B cell (primary cell): ENCODE results near the gene ZNF423. TPM values are rescaled to one million over a fixed set of nuclear protein-coding genes. Genes with fewer than 3 reads are reported as not detected.

Source experiments
- ATAC-seq: fragments of 200-7000 bp; cut with Tn5 transposase; one replicate; pipeline ENCODE4 v1.10.0; 2021; ENCODE audit warnings: low read depth, mild to moderate bottlenecking, moderate number of reproducible peaks, moderate library complexity
- CTCF ChIA-PET: fragments of 350-600 bp; sonication (Branson Sonifier 250); formaldehyde crosslinking; loops from one replicate; lab custom pipeline; 2021; ENCODE audit warnings: antibody characterized with exemption, inconsistent platforms; lab: Charles Lee
- POLR2A ChIA-PET: fragments of 350-600 bp; sonication (Branson Sonifier 250); formaldehyde crosslinking; loops from one replicate; lab custom pipeline; 2021; ENCODE audit warnings: antibody characterized with exemption; lab: Charles Lee
- DNase-seq: peaks from one replicate; pipeline ENCODE4 v3.0.0; 2013
- H2AFZ ChIP-seq: 2 replicates; pipeline ENCODE4 v1.6.1; 2012; ENCODE audit warnings: mild to moderate bottlenecking, low read depth, low read length; ENCODE audit not compliant: insufficient read depth, poor library complexity, severe bottlenecking
- H3K27ac ChIP-seq, 2 donors: 1 replicate in 1 of 2; 2 replicates in 1 of 2; pipeline ENCODE4 v1.5.1; 2012 to 2013; ENCODE audit warnings: low read length in 2 of 2, mild to moderate bottlenecking in 2 of 2, moderate library complexity in 1 of 2
- H3K27me3 ChIP-seq, 4 experiments: fragments of 200-600 bp in 1 of 4; sonication (generic) in 1 of 4; replicated peaks in 1 of 4; 1 replicate in 2 of 4; 2 replicates in 2 of 4; pipeline versions ENCODE4 v1.6.1 to v1.7.0; 2013 to 2016; ENCODE audit warnings: low read length in 3 of 4, mild to moderate bottlenecking in 2 of 4, mixed read lengths in 1 of 4, moderate library complexity in 1 of 4; ENCODE audit not compliant: insufficient read depth in 4 of 4, control insufficient read depth in 3 of 4; ENCODE audit errors: control extremely low read depth in 1 of 4
- H3K36me3 ChIP-seq, 2 experiments: replicated peaks in 1 of 2; 1 replicate in 1 of 2; 2 replicates in 1 of 2; pipeline versions ENCODE4 v1.6.1 to v1.7.1; 2013; ENCODE audit warnings: low read length in 1 of 2; ENCODE audit not compliant: insufficient read depth in 2 of 2, control insufficient read depth in 1 of 2; ENCODE audit errors: control extremely low read depth in 1 of 2, extremely low read depth in 1 of 2
- H3K4me1 ChIP-seq, 2 donors: fragments of 200-600 bp in 1 of 2; sonication (generic) in 1 of 2; 1 replicate in 1 of 2; 2 replicates in 1 of 2; pipeline versions ENCODE4 v1.5.1 to v1.6.1; 2013 to 2017; ENCODE audit warnings: low read length in 2 of 2; ENCODE audit not compliant: control insufficient read depth in 2 of 2, insufficient read depth in 2 of 2
- H3K4me2 ChIP-seq: replicated peaks from 2 replicates; pipeline ENCODE3; 2012; ENCODE audit warnings: mild to moderate bottlenecking, low read depth, low read length; ENCODE audit not compliant: poor library complexity, severe bottlenecking
- H3K4me3 ChIP-seq, 5 experiments: fragments of 200-600 bp in 1 of 5; sonication (generic) in 1 of 5; 1 replicate in 3 of 5; 2 replicates in 2 of 5; pipeline versions ENCODE4 v1.5.1 to v1.7.0; 2011 to 2016; ENCODE audit warnings: low read length in 4 of 5, mild to moderate bottlenecking in 4 of 5, low read depth in 2 of 5, control low read depth in 1 of 5, moderate library complexity in 1 of 5; ENCODE audit not compliant: insufficient read depth in 1 of 5; ENCODE audit errors: control extremely low read depth in 1 of 5, extremely low read depth in 1 of 5
- H3K79me2 ChIP-seq: fragments of 200-600 bp; sonication (generic); one replicate; pipeline ENCODE4 v1.6.0; 2016; ENCODE audit warnings: low read length; ENCODE audit not compliant: control insufficient read depth, insufficient read depth
- H3K9ac ChIP-seq: fragments of 200-600 bp; sonication (generic); 2 replicates; pipeline ENCODE4 v1.6.1; 2017; ENCODE audit warnings: mild to moderate bottlenecking, low read length, moderate library complexity
- H3K9me3 ChIP-seq, 3 donors: one replicate each; pipeline versions ENCODE4 v1.6.1 to v1.7.1; 2013; ENCODE audit warnings: low read length in 2 of 3; ENCODE audit not compliant: control insufficient read depth in 2 of 3, insufficient read depth in 1 of 3; ENCODE audit errors: control extremely low read depth in 1 of 3
- H4K20me1 ChIP-seq: 2 replicates; pipeline ENCODE4 v1.6.0; 2012; ENCODE audit warnings: mild to moderate bottlenecking, low read length; ENCODE audit not compliant: insufficient read depth, control insufficient read depth, poor library complexity, severe bottlenecking
- H3K27ac Mint-ChIP-seq: one replicate; pipeline ENCODE4 v1.8.0; 2021; ENCODE audit warnings: mixed read lengths
- H3K27me3 Mint-ChIP-seq: one replicate; pipeline ENCODE4 v1.8.0; 2021; ENCODE audit warnings: mixed read lengths
- H3K4me1 Mint-ChIP-seq: one replicate; pipeline ENCODE4 v1.8.0; 2021; ENCODE audit warnings: mixed read lengths
- H3K4me3 Mint-ChIP-seq: one replicate; pipeline ENCODE4 v1.8.0; 2021; ENCODE audit warnings: mixed read lengths
- H3K9me3 Mint-ChIP-seq: one replicate; pipeline ENCODE4 v1.8.0; 2022; ENCODE audit warnings: mixed read lengths; ENCODE audit not compliant: insufficient read depth
- EZH2 ChIP-seq: IDR thresholded peaks from 2 replicates; pipeline ENCODE4 v1.6.1; 2012; ENCODE audit warnings: borderline replicate concordance, low read depth, mild to moderate bottlenecking, moderate library complexity, low read length; ENCODE audit not compliant: insufficient read depth, poor library complexity, severe bottlenecking
- whole genome bisulfite sequencing: methylation state at CpG from one replicate; pipeline ENCODE4 v1.1.5; 2013; ENCODE audit warnings: missing lambda C conversion rate; ENCODE audit not compliant: insufficient coverage; 5-methylcytosine and 5-hydroxymethylcytosine counted together
- intact Hi-C: fragments of 100-400 bp; cut with micrococcal nuclease; formaldehyde crosslinking; loops from one replicate; pipeline ENCODE4 v1.10.0; 2022
- polyA plus RNA-seq: library from polyadenylated mRNA; depleted of rRNA; stranded (reverse); fragments of >200 nt; gene quantifications from 2 replicates; pipeline ENCODE4 v1.2.3, GENCODE V29; 2012
- total RNA-seq, 2 donors: library from RNA; stranded (reverse); fragments of 120-200 nt in 1 of 2; gene quantifications; 1 replicate in 1 of 2; 2 replicates in 1 of 2; pipeline versions ENCODE4 v1.2.3 to v1.2.4, GENCODE V29; 2013 to 2022
- TF ChIP-seq, protein P1 (sequence below): fragments of 200-600 bp; IDR thresholded peaks from one replicate; pipeline ENCODE4 v1.8.0; 2022; ENCODE audit warnings: antibody characterized with exemption, mild to moderate bottlenecking

ZNF423 gene
- total and polyA plus RNA-seq, 2 donors (not counting 1 experiment from before 2014, with no cell fraction given): not detected

DNA sequence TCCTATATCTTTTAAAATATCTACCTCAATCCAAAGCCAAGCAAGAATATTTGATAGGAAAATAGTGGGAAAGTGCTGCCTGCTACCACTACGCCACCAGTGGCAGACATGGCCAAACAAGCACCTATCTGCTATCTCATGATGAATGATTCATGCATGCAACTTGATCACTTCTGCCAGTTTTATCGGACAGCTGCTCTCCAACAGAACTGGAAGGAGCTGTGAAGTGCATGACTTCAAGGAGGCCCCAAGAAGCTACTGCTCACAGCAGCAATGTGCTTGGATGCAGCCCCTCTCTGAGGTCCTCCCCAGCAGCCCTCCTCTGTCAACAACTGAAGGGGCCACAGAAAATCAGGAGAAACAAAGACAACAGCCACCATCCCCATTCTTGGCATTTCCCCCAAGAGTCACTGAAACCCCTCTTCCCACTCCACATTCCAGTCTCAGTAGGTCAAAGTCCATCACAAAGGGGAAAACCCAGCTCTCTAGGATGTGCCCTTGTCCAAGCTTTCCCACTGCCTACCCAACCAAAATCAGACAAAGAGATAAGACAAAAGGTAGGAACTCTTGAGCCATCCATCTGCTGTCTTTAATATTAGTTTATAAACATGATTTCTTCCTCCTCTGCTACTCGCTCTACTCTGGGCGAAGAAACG lies 267.1 kb downstream of the ZNF423 start:
- TF ChIP-seq, protein P1, sequence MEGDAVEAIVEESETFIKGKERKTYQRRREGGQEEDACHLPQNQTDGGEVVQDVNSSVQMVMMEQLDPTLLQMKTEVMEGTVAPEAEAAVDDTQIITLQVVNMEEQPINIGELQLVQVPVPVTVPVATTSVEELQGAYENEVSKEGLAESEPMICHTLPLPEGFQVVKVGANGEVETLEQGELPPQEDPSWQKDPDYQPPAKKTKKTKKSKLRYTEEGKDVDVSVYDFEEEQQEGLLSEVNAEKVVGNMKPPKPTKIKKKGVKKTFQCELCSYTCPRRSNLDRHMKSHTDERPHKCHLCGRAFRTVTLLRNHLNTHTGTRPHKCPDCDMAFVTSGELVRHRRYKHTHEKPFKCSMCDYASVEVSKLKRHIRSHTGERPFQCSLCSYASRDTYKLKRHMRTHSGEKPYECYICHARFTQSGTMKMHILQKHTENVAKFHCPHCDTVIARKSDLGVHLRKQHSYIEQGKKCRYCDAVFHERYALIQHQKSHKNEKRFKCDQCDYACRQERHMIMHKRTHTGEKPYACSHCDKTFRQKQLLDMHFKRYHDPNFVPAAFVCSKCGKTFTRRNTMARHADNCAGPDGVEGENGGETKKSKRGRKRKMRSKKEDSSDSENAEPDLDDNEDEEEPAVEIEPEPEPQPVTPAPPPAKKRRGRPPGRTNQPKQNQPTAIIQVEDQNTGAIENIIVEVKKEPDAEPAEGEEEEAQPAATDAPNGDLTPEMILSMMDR: no peak
- no peak for TF ChIP-seq EZH2
- CTCF ChIA-PET: interaction anchor here (0.8 to 1.5 kb wide), 2 partner anchors 9 to 180 kb away, joined by 3 to 4 read pairs; no protein-coding TSS in a partner anchor
- Histone ChIP-seq H3K9ac (no peak overlapping the region), H3K36me3 (no peaks in the 10 kb centered on the region), H3K27me3 (peaks cover 0 to 5% (median under 1%) of the 10 kb centered on the region in 4 experiments), H4K20me1 (no peaks in the 10 kb centered on the region), H3K4me3 (no peak overlapping the region), H3K27ac (no peak overlapping the region), H2AFZ (no peak overlapping the region), H3K4me2 (no peak overlapping the region), H3K4me1 (no peaks in the 10 kb centered on the region), H3K79me2 (no peaks in the 10 kb centered on the region), H3K9me3 (no peaks in the 10 kb centered on the region)
- POLR2A ChIA-PET: no interaction called here
- Mint-ChIP-seq H3K9me3 (no peaks in the 10 kb centered on the region), H3K27me3 (peaks cover 8% of the 10 kb centered on the region), H3K27ac (no peak overlapping the region), H3K4me1 (no peaks in the 10 kb centered on the region), H3K4me3 (no peak overlapping the region)
- intact Hi-C loops: no loop called here
- DNase-seq: no peak
- WGBS: 94% methylated on average over 2 of the region's 5 CpGs
- ATAC-seq: no peak

DNA sequence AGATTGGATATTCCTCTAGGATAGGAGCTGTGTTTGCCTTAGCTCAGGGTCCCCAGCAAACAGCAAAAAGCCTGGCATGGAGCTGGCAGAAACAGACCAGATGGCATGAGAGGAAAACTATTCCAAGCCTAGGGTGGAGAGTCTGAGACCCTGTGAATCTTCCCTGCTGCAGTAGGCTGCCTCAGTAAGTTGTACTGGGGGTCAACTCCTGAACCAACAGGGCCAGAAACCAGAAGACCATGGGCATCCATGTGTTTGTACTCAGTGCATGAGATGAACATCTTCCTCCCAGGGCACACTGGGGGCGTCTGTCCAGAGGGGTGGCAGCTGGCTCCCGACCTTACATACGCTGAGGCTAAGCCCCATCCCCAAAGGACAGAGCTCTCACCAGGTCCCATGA lies 267.9 kb downstream of the ZNF423 start:
- ChIA-PET POLR2A (no interaction called here), CTCF (interaction anchor here (0.8 to 1.5 kb wide), 2 partner anchors 8 to 180 kb away, joined by 3 to 4 read pairs; no protein-coding TSS in a partner anchor)
- no peak overlapping the region for H3K4me3 Mint-ChIP-seq
- H3K9me3 ChIP-seq: no peaks in the 10 kb centered on the region
- intact Hi-C loops: no loop called here
- no peaks in the 10 kb centered on the region for H3K4me1 Mint-ChIP-seq
- ATAC-seq (no peak), DNase-seq (no peak)
- peaks cover 7% of the 10 kb centered on the region for H3K27me3 Mint-ChIP-seq
- H2AFZ ChIP-seq: no peak overlapping the region
- 81% methylated on average over 3 of the region's 3 CpGs for WGBS
- no peaks in the 10 kb centered on the region for H3K9me3 Mint-ChIP-seq
- no peak overlapping the region for H3K27ac Mint-ChIP-seq
- TF ChIP-seq, protein P1: no peak
- TF ChIP-seq EZH2: no peak
- no peaks in the 10 kb centered on the region for H3K27me3 ChIP-seq
- H4K20me1 ChIP-seq: no peaks in the 10 kb centered on the region
- no peak overlapping the region for H3K4me3 ChIP-seq
- H3K4me2 ChIP-seq: no peak overlapping the region
- no peak overlapping the region for H3K27ac ChIP-seq
- no peak overlapping the region for H3K9ac ChIP-seq
- no peaks in the 10 kb centered on the region for H3K36me3 ChIP-seq
- H3K79me2 ChIP-seq: no peaks in the 10 kb centered on the region
- no peaks in the 10 kb centered on the region for H3K4me1 ChIP-seq
